GM23338 (cell line): ENCODE measurements around the gene TMEM190. TPM values are rescaled to one million over a fixed set of nuclear protein-coding genes. Genes with fewer than 3 reads are reported as not detected.

Experiments used
- ATAC-seq: fragments of 200-7000 bp; cut with Tn5 transposase; 3 replicates; pipeline ENCODE4 v1.9.1; 2020
- DNase-seq: peaks from one replicate; pipeline ENCODE4 v3.0.0-alpha.2; 2015; ENCODE audit warnings: low spot score
- H2AFZ ChIP-seq: fragments of 200-600 bp; sonication (generic); 2 replicates; pipeline ENCODE4 v1.8.0; 2016; ENCODE audit warnings: antibody characterized with exemption, mild to moderate bottlenecking, moderate library complexity
- H3F3A ChIP-seq: fragments of 200-600 bp; sonication (generic); replicated peaks from 2 replicates; pipeline ENCODE4 v1.8.0; 2017; ENCODE audit warnings: antibody characterized with exemption, mixed run types, low read depth
- H3K27ac ChIP-seq: fragments of 200-600 bp; sonication (generic); 2 replicates; pipeline ENCODE4 v1.6.1; 2016; ENCODE audit warnings: low read depth
- H3K27me3 ChIP-seq: fragments of 200-600 bp; sonication (generic); 2 replicates; pipeline ENCODE4 v1.8.0; 2016; ENCODE audit warnings: mild to moderate bottlenecking, mixed run types, moderate library complexity; ENCODE audit not compliant: insufficient read depth
- H3K36me3 ChIP-seq: fragments of 200-600 bp; sonication (generic); 2 replicates; pipeline ENCODE4 v1.8.0; 2016; ENCODE audit warnings: mild to moderate bottlenecking; ENCODE audit not compliant: insufficient read depth
- H3K4me1 ChIP-seq: fragments of 200-600 bp; sonication (generic); 2 replicates; pipeline ENCODE4 v1.8.0; 2016; ENCODE audit warnings: mild to moderate bottlenecking, moderate library complexity; ENCODE audit not compliant: insufficient read depth
- H3K4me2 ChIP-seq: fragments of 200-600 bp; sonication (generic); 2 replicates; pipeline ENCODE4 v1.7.1; 2017; ENCODE audit warnings: mixed run types
- H3K4me3 ChIP-seq: fragments of 200-600 bp; sonication (generic); 2 replicates; pipeline ENCODE4 v1.6.1; 2016; ENCODE audit warnings: mixed run types
- H3K79me2 ChIP-seq: fragments of 200-600 bp; sonication (generic); replicated peaks from 2 replicates; pipeline ENCODE4 v1.8.0; 2017; ENCODE audit warnings: mild to moderate bottlenecking; ENCODE audit not compliant: insufficient read depth
- H3K9me2 ChIP-seq: fragments of 200-600 bp; sonication (generic); 2 replicates; pipeline ENCODE4 v1.8.0; 2017; ENCODE audit not compliant: insufficient read depth
- H4K20me1 ChIP-seq: fragments of 200-600 bp; sonication (generic); replicated peaks from 2 replicates; pipeline ENCODE4 v1.8.0; 2017; ENCODE audit warnings: mild to moderate bottlenecking; ENCODE audit not compliant: insufficient read depth
- H3K27ac Mint-ChIP-seq: 2 replicates; pipeline ENCODE4 v1.8.0; 2020; ENCODE audit warnings: inconsistent platforms, mild to moderate bottlenecking, moderate library complexity, mixed read lengths
- H3K27me3 Mint-ChIP-seq: 3 replicates; pipeline ENCODE4 v1.8.0; 2022; ENCODE audit warnings: low read depth, mild to moderate bottlenecking, moderate library complexity, mixed read lengths, inconsistent platforms; ENCODE audit not compliant: insufficient read depth, poor library complexity
- H3K36me3 Mint-ChIP-seq: 3 replicates; pipeline ENCODE4 v1.8.0; 2021; ENCODE audit warnings: low read depth, mild to moderate bottlenecking, inconsistent platforms, moderate library complexity, mixed read lengths
- H3K4me1 Mint-ChIP-seq: 3 replicates; pipeline ENCODE4 v1.8.0; 2020; ENCODE audit warnings: mild to moderate bottlenecking, inconsistent platforms, mixed read lengths
- H3K4me3 Mint-ChIP-seq: 3 replicates; pipeline ENCODE4 v1.8.0; 2021; ENCODE audit warnings: moderate library complexity, mild to moderate bottlenecking, inconsistent platforms, mixed read lengths
- H3K9me3 Mint-ChIP-seq: 3 replicates; pipeline ENCODE4 v1.8.0; 2020; ENCODE audit warnings: moderate library complexity, mild to moderate bottlenecking, inconsistent platforms, mixed read lengths
- CREB1 ChIP-seq: fragments of 250-450 bp; sonication (Bioruptor Pico); IDR thresholded peaks from 2 replicates; pipeline ENCODE4 v1.5.0; 2020; ENCODE audit warnings: low read depth, mild to moderate bottlenecking, moderate library complexity
- CTCF ChIP-seq, 2 experiments: fragments of 200-600 bp in 1 of 2; sonication (generic) in 1 of 2; conservative IDR thresholded peaks; 2 replicates each; pipeline versions ENCODE4 v1.5.1 to v1.6.1; 2016 to 2017; ENCODE audit warnings: antibody characterized with exemption in 2 of 2, low read depth in 2 of 2, mild to moderate bottlenecking in 2 of 2, moderate library complexity in 1 of 2
- EZH2 ChIP-seq: fragments of 200-600 bp; sonication (generic); IDR thresholded peaks from one replicate; pipeline ENCODE4 v1.8.0; 2017; ENCODE audit warnings: antibody characterized with exemption, mild to moderate bottlenecking, low read depth; ENCODE audit not compliant: unreplicated experiment
- EZH2phosphoT487 ChIP-seq: fragments of 200-600 bp; sonication (generic); IDR thresholded peaks from one replicate; pipeline ENCODE4 v1.8.1; 2018; ENCODE audit warnings: antibody characterized with exemption; ENCODE audit not compliant: unreplicated experiment
- JUNB ChIP-seq: IDR thresholded peaks from one replicate; pipeline ENCODE4 v1.6.1; 2016; ENCODE audit warnings: antibody characterized with exemption; ENCODE audit not compliant: unreplicated experiment
- NANOG ChIP-seq: IDR thresholded peaks from 2 replicates; pipeline ENCODE4 v1.6.1; 2016; ENCODE audit warnings: antibody characterized with exemption, borderline replicate concordance
- POLR2AphosphoS5 ChIP-seq: IDR thresholded peaks from 2 replicates; pipeline ENCODE4 v1.6.1; 2016; ENCODE audit warnings: antibody characterized with exemption, low read depth
- STAT1 ChIP-seq: IDR thresholded peaks from one replicate; pipeline ENCODE4 v1.6.1; 2016; ENCODE audit warnings: antibody characterized with exemption; ENCODE audit not compliant: unreplicated experiment
- ZNF114 ChIP-seq: fragments of 250-450 bp; sonication (Bioruptor Pico); IDR thresholded peaks from 2 replicates; pipeline ENCODE4 v1.5.0; 2020; ENCODE audit warnings: mild to moderate bottlenecking, moderate library complexity
- ZNF331 ChIP-seq: fragments of 250-450 bp; sonication (Bioruptor Pico); IDR thresholded peaks from 2 replicates; pipeline ENCODE4 v1.5.0; 2020; ENCODE audit warnings: low read depth, mild to moderate bottlenecking, moderate library complexity
- ZNF462 ChIP-seq: fragments of 250-450 bp; sonication (Bioruptor Pico); IDR thresholded peaks from 2 replicates; pipeline ENCODE4 v1.5.0; 2020; ENCODE audit warnings: mild to moderate bottlenecking, moderate library complexity
- polyA plus RNA-seq: library from polyadenylated mRNA; unstranded; fragments of >200 nt; fragmentation: Nextera tagmentation; extraction: Ambion mirVana; gene quantifications from 2 replicates; pipeline ENCODE4 v1.2.1, GENCODE V29; 2016
- total RNA-seq: library from RNA; depleted of rRNA; stranded (reverse); fragments of >200 nt; shearing (Covaris generic); gene quantifications from 2 replicates; pipeline ENCODE4 v1.2.3, GENCODE V29; 2014
- TF ChIP-seq, protein P1 (sequence below): IDR thresholded peaks from one replicate; pipeline ENCODE4 v1.6.1; 2018; ENCODE audit warnings: antibody characterized with exemption; ENCODE audit not compliant: unreplicated experiment
- TF ChIP-seq, protein P2 (sequence below): IDR thresholded peaks from 2 replicates; pipeline ENCODE4 v1.6.1; 2016; ENCODE audit warnings: antibody characterized with exemption

The TMEM190 gene
- total and polyA plus RNA-seq, 2 experiments from 2014 or later: 4.8 TPM; not detected in 1

- DNase-seq (no peak), ATAC-seq (no peak)
- no peaks in the 10 kb centered on the region for H3K9me2 ChIP-seq
- H3F3A ChIP-seq: peaks cover 30% of the 10 kb centered on the region
- H4K20me1 ChIP-seq: no peaks in the 10 kb centered on the region
- H3K27me3 ChIP-seq: peaks cover 63% of the 10 kb centered on the region
- no peaks in the 10 kb centered on the region for H3K79me2 ChIP-seq
- peaks cover 51% of the 10 kb centered on the region for H3K4me1 Mint-ChIP-seq
- H3K27ac ChIP-seq: no peak overlapping the region
- 0 out of 3 replicates have a peak, but pooled peaks cover 4% of the 10 kb centered on the region for H3K36me3 Mint-ChIP-seq
- peak overlapping the region; percentile 91; the same call in 1 of the 2 replicates for H3K4me2 ChIP-seq
- peaks cover 39% of the 10 kb centered on the region for H3K4me1 ChIP-seq
- H3K9me3 Mint-ChIP-seq: no peaks in the 10 kb centered on the region
- TF ChIP-seq STAT1: no peak
- TF ChIP-seq EZH2: no peak
- TF ChIP-seq JUNB: no peak
- TF ChIP-seq, protein P1, sequence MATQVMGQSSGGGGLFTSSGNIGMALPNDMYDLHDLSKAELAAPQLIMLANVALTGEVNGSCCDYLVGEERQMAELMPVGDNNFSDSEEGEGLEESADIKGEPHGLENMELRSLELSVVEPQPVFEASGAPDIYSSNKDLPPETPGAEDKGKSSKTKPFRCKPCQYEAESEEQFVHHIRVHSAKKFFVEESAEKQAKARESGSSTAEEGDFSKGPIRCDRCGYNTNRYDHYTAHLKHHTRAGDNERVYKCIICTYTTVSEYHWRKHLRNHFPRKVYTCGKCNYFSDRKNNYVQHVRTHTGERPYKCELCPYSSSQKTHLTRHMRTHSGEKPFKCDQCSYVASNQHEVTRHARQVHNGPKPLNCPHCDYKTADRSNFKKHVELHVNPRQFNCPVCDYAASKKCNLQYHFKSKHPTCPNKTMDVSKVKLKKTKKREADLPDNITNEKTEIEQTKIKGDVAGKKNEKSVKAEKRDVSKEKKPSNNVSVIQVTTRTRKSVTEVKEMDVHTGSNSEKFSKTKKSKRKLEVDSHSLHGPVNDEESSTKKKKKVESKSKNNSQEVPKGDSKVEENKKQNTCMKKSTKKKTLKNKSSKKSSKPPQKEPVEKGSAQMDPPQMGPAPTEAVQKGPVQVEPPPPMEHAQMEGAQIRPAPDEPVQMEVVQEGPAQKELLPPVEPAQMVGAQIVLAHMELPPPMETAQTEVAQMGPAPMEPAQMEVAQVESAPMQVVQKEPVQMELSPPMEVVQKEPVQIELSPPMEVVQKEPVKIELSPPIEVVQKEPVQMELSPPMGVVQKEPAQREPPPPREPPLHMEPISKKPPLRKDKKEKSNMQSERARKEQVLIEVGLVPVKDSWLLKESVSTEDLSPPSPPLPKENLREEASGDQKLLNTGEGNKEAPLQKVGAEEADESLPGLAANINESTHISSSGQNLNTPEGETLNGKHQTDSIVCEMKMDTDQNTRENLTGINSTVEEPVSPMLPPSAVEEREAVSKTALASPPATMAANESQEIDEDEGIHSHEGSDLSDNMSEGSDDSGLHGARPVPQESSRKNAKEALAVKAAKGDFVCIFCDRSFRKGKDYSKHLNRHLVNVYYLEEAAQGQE: no peak
- no peak for TF ChIP-seq ZNF331
- no peak for TF ChIP-seq NANOG
- no peak for TF ChIP-seq POLR2AphosphoS5
- no peak for TF ChIP-seq CTCF (conservative IDR thresholded peaks at IDR 0.05; ENCODE audit: low read depth in 2 of 2)
- TF ChIP-seq ZNF462 (CRISPR knock-in tag): no peak
- TF ChIP-seq ZNF114 (CRISPR knock-in tag): no peak
- TF ChIP-seq, protein P2, sequence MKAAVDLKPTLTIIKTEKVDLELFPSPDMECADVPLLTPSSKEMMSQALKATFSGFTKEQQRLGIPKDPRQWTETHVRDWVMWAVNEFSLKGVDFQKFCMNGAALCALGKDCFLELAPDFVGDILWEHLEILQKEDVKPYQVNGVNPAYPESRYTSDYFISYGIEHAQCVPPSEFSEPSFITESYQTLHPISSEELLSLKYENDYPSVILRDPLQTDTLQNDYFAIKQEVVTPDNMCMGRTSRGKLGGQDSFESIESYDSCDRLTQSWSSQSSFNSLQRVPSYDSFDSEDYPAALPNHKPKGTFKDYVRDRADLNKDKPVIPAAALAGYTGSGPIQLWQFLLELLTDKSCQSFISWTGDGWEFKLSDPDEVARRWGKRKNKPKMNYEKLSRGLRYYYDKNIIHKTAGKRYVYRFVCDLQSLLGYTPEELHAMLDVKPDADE: no peak
- no peak for TF ChIP-seq CREB1 (CRISPR knock-in tag)
- TF ChIP-seq EZH2phosphoT487: no peak
- H3K27ac Mint-ChIP-seq: no peak overlapping the region
- peak overlapping the region; percentile 72 for H3K4me3 Mint-ChIP-seq
- no peak overlapping the region for H2AFZ ChIP-seq
- peak overlapping the region; percentile 75; the same call in 1 of the 2 replicates for H3K4me3 ChIP-seq
- H3K36me3 ChIP-seq: no peaks in the 10 kb centered on the region
- H3K27me3 Mint-ChIP-seq: peaks cover 70% of the 10 kb centered on the region
Measured at GRCh38 chr19:55352549-55353145, 24.0 kb upstream of the TMEM190 start.
